ENCODE results near the gene CCDC66. TPM values are rescaled to one million over a fixed set of nuclear protein-coding genes. Genes with fewer than 3 reads are reported as not detected.
"Not testable (repeated sequence)": the region's sequence is repeated elsewhere in the genome, so short reads cannot be mapped to it uniquely, and the experiment has no call there.

The CCDC66 gene
- total RNA-seq, 1 experiment from 2014 or later, result 23.0 TPM

DNA sequence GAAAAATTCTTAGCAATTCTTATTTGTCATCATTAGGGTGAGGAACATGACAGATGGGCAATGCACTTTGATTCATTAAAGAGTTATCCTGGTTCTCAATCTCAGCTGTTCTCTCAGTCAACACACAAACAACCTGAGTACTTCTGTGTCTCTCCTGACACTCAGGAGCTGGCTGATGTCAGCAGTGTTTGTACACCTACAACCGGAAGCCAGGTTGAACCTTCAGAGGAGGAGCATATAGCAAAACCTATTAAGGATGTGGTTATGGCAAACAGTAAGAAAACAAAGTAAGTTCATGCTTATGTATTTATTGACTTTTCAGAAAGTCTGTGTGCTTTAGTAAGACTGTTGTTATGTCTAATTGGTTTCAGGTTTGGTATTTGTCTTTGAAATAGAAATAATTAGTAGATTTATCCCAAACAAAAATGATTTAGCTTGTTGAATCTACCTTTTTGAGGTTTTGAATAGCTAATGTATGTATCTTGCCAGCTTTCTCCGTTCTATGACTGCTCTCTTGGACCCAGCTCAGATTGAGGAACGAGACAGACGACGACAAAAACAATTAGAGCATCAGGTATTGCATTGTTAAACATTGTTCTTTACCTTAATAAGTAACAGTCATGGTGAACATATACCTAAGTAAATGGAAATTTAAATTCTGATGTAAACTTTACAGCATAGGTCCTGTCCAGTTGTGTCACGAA lies 36.6 kb downstream of the CCDC66 start (continued):
- TF ChIP-seq, protein P1, sequence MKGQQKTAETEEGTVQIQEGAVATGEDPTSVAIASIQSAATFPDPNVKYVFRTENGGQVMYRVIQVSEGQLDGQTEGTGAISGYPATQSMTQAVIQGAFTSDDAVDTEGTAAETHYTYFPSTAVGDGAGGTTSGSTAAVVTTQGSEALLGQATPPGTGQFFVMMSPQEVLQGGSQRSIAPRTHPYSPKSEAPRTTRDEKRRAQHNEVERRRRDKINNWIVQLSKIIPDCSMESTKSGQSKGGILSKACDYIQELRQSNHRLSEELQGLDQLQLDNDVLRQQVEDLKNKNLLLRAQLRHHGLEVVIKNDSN (CRISPR knock-in tag; IDR thresholded peaks at IDR 0.05), result no peak
- TF ChIP-seq PRRX2 (CRISPR knock-in tag; IDR thresholded peaks at IDR 0.05), result no peak

DNA sequence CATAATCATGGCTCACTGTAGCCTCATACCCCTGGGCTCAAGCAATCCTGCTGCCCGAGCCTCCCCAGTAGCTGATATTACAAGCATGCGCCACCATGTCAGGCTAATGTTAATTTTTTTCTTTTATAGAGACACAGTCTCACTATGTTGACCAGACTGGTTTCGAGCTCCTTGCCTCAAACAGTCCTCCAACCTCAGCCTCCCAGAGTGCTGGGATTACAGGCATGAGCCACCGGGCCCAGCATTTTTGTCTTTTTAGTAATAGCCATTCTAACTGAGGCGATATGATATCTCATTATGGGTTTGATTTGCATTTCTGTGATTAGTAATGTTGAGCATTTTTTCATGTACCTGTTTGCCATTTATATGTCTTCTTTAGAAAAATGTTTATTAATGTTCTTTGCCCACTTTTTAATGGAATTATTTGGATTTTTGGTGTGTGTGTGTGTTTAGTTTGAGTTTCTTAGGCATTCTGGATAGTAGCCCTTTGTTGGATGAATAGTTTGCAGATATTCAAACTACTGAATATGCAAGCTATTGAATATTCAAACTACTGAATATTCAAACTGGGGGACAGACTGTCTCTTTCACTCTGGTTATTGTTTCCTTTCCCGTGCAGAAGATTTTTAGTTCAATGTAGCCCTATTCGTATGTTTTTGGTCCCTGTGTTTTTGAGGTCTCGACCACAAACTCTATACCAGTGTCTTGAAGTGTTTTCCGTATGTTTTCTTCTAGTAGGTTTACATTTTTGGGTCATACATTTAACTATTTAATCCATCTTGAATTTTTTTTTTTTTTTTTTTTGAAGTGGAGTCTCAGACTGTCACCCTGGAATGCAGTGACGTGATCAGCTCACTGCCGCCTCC lies 39.2 kb downstream of the CCDC66 start:
- ATAC-seq (no peak), DNase-seq (ENCODE audit: low spot score) (no peak)
- H3K4me3 Mint-ChIP-seq, result no peak overlapping the region
- ChIA-PET CTCF (no interaction called here), POLR2A (no interaction called here)
- peaks cover 20% of the 10 kb centered on the region for H3K9me3 Mint-ChIP-seq
- H3K27me3 Mint-ChIP-seq (ENCODE audit: low read depth), result no peaks in the 10 kb centered on the region
- peaks cover 68% of the 10 kb centered on the region for H3K36me3 Mint-ChIP-seq
- H3K4me1 Mint-ChIP-seq, result no peaks in the 10 kb centered on the region; the same call in 1 of the 2 replicates
- no peak for TF ChIP-seq ESRRA (CRISPR knock-in tag; IDR thresholded peaks at IDR 0.05; ENCODE audit: borderline replicate concordance)
- no peak for TF ChIP-seq SP1 (CRISPR knock-in tag; conservative IDR thresholded peaks at IDR 0.05)
- TF ChIP-seq RELA (CRISPR knock-in tag; IDR thresholded peaks at IDR 0.05; ENCODE audit: borderline replicate concordance), result no peak
- no peak for TF ChIP-seq MXD4 (CRISPR knock-in tag; IDR thresholded peaks at IDR 0.05; ENCODE audit: borderline replicate concordance)
- TF ChIP-seq ATF1 (CRISPR knock-in tag; IDR thresholded peaks at IDR 0.05), result no peak
- TF ChIP-seq, protein P2, sequence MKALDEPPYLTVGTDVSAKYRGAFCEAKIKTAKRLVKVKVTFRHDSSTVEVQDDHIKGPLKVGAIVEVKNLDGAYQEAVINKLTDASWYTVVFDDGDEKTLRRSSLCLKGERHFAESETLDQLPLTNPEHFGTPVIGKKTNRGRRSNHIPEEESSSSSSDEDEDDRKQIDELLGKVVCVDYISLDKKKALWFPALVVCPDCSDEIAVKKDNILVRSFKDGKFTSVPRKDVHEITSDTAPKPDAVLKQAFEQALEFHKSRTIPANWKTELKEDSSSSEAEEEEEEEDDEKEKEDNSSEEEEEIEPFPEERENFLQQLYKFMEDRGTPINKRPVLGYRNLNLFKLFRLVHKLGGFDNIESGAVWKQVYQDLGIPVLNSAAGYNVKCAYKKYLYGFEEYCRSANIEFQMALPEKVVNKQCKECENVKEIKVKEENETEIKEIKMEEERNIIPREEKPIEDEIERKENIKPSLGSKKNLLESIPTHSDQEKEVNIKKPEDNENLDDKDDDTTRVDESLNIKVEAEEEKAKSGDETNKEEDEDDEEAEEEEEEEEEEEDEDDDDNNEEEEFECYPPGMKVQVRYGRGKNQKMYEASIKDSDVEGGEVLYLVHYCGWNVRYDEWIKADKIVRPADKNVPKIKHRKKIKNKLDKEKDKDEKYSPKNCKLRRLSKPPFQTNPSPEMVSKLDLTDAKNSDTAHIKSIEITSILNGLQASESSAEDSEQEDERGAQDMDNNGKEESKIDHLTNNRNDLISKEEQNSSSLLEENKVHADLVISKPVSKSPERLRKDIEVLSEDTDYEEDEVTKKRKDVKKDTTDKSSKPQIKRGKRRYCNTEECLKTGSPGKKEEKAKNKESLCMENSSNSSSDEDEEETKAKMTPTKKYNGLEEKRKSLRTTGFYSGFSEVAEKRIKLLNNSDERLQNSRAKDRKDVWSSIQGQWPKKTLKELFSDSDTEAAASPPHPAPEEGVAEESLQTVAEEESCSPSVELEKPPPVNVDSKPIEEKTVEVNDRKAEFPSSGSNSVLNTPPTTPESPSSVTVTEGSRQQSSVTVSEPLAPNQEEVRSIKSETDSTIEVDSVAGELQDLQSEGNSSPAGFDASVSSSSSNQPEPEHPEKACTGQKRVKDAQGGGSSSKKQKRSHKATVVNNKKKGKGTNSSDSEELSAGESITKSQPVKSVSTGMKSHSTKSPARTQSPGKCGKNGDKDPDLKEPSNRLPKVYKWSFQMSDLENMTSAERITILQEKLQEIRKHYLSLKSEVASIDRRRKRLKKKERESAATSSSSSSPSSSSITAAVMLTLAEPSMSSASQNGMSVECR (CRISPR knock-in tag; IDR thresholded peaks at IDR 0.05; ENCODE audit: borderline replicate concordance), result no peak
- no peak for TF ChIP-seq TEAD1 (CRISPR knock-in tag; IDR thresholded peaks at IDR 0.05)
- TF ChIP-seq NR2C2 (CRISPR knock-in tag; IDR thresholded peaks at IDR 0.05), result no peak
- TF ChIP-seq ZNF219 (CRISPR knock-in tag; IDR thresholded peaks at IDR 0.05; ENCODE audit: borderline replicate concordance), result no peak
- TF ChIP-seq, protein P3, sequence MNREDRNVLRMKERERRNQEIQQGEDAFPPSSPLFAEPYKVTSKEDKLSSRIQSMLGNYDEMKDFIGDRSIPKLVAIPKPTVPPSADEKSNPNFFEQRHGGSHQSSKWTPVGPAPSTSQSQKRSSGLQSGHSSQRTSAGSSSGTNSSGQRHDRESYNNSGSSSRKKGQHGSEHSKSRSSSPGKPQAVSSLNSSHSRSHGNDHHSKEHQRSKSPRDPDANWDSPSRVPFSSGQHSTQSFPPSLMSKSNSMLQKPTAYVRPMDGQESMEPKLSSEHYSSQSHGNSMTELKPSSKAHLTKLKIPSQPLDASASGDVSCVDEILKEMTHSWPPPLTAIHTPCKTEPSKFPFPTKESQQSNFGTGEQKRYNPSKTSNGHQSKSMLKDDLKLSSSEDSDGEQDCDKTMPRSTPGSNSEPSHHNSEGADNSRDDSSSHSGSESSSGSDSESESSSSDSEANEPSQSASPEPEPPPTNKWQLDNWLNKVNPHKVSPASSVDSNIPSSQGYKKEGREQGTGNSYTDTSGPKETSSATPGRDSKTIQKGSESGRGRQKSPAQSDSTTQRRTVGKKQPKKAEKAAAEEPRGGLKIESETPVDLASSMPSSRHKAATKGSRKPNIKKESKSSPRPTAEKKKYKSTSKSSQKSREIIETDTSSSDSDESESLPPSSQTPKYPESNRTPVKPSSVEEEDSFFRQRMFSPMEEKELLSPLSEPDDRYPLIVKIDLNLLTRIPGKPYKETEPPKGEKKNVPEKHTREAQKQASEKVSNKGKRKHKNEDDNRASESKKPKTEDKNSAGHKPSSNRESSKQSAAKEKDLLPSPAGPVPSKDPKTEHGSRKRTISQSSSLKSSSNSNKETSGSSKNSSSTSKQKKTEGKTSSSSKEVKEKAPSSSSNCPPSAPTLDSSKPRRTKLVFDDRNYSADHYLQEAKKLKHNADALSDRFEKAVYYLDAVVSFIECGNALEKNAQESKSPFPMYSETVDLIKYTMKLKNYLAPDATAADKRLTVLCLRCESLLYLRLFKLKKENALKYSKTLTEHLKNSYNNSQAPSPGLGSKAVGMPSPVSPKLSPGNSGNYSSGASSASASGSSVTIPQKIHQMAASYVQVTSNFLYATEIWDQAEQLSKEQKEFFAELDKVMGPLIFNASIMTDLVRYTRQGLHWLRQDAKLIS (CRISPR knock-in tag; IDR thresholded peaks at IDR 0.05; ENCODE audit: borderline replicate concordance), result no peak
- TF ChIP-seq, protein P4, sequence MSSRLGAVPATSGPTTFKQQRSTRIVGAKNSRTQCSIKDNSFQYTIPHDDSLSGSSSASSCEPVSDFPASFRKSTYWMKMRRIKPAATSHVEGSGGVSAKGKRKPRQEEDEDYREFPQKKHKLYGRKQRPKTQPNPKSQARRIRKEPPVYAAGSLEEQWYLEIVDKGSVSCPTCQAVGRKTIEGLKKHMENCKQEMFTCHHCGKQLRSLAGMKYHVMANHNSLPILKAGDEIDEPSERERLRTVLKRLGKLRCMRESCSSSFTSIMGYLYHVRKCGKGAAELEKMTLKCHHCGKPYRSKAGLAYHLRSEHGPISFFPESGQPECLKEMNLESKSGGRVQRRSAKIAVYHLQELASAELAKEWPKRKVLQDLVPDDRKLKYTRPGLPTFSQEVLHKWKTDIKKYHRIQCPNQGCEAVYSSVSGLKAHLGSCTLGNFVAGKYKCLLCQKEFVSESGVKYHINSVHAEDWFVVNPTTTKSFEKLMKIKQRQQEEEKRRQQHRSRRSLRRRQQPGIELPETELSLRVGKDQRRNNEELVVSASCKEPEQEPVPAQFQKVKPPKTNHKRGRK (CRISPR knock-in tag; IDR thresholded peaks at IDR 0.05; ENCODE audit: borderline replicate concordance), result no peak
- TF ChIP-seq FOXK1 (CRISPR knock-in tag; IDR thresholded peaks at IDR 0.05), result no peak
- H3K27ac Mint-ChIP-seq, result no peak overlapping the region

DNA sequence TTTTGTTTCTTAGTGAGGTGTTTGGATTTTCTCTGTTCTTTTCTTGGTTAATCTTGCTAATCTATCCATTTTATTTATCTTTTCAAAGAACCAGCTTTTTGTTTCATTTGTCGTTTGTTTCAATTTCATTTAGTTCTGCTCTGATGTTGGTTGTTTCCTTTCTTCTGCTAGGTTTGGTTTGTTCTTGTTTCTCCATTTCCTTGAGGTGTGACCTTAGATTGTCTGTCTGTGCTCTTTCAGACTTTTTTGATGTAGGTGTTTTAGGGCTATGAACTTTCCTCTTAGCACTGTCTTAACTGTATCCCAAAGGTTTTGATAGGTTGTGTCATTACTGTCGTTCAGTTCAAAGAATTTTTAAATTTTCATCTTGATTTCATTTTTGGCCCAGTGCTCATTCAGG lies 51.5 kb downstream of the CCDC66 start:
- ATAC-seq; H3K27me3 Mint-ChIP-seq (ENCODE audit: low read depth); H3K4me3 Mint-ChIP-seq; DNase-seq (ENCODE audit: low spot score); CTCF ChIA-PET; H3K27ac Mint-ChIP-seq; POLR2A ChIA-PET: not testable (repeated sequence)
- Mint-ChIP-seq H3K36me3 (peaks cover 67% of the 10 kb centered on the region), H3K4me1 (peaks cover 22% of the 10 kb centered on the region), H3K9me3 (peaks cover 20% of the 10 kb centered on the region)

All from WTC11 (cell line).